Measurements from ENCODE around the gene CHGA.

DNA sequence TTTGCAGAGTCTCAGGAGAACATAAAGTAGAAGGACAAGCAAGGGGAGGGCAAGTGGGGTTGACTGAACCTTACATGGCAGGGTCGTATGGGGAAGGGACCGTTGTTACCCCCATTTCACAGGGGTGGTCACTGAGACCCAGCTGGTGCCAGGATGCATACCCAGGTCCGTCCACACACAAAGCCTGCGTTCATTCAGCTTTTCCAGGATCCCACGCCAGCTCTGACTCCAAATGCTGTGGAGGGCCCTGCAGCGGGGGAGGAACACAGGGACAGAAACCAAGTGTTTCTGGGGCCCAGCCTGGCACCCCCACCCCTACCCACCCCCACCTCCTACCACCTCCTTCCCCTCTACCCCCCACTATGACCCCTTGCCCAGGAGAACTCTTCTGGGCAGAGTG, 16.5 kb upstream of the CHGA start:
- TF ChIP-seq, protein P1, sequence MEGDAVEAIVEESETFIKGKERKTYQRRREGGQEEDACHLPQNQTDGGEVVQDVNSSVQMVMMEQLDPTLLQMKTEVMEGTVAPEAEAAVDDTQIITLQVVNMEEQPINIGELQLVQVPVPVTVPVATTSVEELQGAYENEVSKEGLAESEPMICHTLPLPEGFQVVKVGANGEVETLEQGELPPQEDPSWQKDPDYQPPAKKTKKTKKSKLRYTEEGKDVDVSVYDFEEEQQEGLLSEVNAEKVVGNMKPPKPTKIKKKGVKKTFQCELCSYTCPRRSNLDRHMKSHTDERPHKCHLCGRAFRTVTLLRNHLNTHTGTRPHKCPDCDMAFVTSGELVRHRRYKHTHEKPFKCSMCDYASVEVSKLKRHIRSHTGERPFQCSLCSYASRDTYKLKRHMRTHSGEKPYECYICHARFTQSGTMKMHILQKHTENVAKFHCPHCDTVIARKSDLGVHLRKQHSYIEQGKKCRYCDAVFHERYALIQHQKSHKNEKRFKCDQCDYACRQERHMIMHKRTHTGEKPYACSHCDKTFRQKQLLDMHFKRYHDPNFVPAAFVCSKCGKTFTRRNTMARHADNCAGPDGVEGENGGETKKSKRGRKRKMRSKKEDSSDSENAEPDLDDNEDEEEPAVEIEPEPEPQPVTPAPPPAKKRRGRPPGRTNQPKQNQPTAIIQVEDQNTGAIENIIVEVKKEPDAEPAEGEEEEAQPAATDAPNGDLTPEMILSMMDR (IDR thresholded peaks at IDR 0.05; ENCODE audit: low read depth, low read length, missing input control), result no peak
- TF ChIP-seq TAF1 (conservative IDR thresholded peaks at IDR 0.05), result no peak
- TF ChIP-seq, protein P2, sequence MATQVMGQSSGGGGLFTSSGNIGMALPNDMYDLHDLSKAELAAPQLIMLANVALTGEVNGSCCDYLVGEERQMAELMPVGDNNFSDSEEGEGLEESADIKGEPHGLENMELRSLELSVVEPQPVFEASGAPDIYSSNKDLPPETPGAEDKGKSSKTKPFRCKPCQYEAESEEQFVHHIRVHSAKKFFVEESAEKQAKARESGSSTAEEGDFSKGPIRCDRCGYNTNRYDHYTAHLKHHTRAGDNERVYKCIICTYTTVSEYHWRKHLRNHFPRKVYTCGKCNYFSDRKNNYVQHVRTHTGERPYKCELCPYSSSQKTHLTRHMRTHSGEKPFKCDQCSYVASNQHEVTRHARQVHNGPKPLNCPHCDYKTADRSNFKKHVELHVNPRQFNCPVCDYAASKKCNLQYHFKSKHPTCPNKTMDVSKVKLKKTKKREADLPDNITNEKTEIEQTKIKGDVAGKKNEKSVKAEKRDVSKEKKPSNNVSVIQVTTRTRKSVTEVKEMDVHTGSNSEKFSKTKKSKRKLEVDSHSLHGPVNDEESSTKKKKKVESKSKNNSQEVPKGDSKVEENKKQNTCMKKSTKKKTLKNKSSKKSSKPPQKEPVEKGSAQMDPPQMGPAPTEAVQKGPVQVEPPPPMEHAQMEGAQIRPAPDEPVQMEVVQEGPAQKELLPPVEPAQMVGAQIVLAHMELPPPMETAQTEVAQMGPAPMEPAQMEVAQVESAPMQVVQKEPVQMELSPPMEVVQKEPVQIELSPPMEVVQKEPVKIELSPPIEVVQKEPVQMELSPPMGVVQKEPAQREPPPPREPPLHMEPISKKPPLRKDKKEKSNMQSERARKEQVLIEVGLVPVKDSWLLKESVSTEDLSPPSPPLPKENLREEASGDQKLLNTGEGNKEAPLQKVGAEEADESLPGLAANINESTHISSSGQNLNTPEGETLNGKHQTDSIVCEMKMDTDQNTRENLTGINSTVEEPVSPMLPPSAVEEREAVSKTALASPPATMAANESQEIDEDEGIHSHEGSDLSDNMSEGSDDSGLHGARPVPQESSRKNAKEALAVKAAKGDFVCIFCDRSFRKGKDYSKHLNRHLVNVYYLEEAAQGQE (IDR thresholded peaks at IDR 0.05), result no peak
- TF ChIP-seq, protein P3, sequence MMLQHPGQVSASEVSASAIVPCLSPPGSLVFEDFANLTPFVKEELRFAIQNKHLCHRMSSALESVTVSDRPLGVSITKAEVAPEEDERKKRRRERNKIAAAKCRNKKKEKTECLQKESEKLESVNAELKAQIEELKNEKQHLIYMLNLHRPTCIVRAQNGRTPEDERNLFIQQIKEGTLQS (IDR thresholded peaks at IDR 0.05), result no peak

Data from liver (tissue), 3 donors.